HK-2 (cell line): ENCODE measurements around the gene POM121.
"Not testable (repeated sequence)": the region's sequence is repeated elsewhere in the genome, so short reads cannot be mapped to it uniquely, and the experiment has no call there.

Source experiments
- DNase-seq: peaks from one replicate; pipeline ENCODE4 v3.0.0-alpha.2; 2018; ENCODE audit not compliant: unreplicated experiment

Gene POM121

DNA sequence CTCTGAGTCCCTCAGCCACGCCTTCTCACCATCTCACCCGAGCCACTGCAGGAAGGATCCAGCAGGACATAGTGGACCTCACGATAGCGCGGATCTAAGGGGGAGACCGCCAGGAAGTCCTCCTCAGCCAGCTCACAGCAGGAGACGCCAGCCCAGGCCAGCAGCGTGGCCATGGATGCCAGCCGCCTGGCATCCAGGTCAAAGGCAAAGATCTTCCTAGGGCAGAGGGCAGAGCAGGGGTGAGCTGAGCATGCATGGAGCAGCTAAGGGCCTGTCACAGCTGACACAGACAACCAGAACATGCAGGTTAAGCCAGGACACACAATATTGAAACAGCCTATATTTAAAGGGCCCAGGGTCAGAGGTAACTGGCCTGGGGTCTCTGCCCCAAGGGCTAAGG, 24.4 kb downstream of the POM121 start:
- DNase-seq = not testable (repeated sequence)

DNA sequence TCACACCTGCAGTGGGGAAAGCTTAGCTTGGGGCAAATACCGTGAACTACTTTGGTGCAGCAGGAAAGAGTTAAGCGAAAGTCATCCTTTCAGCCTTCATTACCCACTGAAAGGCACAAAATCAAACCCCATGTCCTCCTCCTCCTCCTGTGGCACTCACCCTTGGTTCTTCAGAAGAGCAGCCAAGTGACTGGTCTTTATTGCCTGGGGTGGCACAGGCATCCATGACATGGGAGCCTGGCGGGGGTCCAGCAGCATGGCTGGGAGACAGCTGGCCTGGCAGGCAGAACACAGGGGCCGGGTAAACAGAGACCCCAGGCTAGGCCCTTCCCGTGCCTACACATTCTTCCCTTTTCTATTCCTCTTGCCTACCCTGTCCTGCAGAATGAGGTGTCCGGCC, 24.8 kb downstream of the POM121 start:
- DNase-seq = not testable (repeated sequence)

DNA sequence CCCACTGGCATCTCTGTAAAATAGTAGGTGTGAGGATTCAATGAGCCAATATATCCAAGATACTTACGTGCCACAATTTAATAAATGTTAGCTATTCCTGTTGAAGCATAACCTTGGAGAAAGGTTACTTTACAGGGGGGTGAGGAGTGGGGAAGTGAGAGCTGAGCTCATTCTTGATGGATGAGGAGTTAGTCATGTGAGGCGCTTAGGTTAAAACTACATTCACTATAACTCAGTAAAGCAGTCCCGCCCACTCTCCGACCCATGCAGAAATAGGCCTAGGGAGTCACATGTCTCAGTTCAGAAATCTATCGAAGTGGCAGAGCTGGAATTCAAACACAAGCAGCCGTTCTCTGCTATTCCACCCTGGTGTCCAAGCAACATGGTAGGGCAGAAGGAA, 25.5 kb downstream of the POM121 start:
- not testable (repeated sequence) for DNase-seq

DNA sequence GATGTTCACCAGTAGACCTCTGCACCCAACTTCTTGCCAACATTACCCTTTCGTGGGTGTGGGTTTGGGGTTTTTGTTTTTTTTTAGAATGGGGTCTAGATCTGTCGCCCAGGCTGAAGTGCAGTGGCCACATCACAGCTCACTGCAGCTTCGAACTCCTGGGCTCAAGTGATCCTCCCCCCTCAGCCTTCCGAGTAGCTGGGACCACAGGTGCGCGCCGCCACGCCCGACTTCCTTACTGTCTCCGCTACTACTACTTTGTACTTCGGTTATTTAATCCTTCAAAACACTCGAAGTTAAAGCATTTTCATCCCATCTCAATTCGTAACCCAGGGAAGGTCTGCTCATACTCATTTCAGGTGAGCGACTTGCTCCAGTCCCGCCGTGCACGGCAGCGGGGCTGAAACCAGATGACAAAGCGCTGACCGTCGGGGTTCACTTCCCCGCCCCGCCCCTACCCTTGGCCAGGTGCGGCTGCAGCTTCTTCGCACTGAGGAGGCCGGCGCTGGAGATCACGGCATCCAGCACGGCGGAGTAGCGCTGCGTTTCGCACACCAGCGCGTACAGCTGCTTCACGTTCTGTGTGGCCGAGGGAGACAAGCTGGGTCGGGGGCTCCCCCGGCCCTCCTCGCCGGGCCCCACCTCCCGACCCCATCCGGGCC, 29.1 kb downstream of the POM121 start:
- not testable (repeated sequence) for DNase-seq

DNA sequence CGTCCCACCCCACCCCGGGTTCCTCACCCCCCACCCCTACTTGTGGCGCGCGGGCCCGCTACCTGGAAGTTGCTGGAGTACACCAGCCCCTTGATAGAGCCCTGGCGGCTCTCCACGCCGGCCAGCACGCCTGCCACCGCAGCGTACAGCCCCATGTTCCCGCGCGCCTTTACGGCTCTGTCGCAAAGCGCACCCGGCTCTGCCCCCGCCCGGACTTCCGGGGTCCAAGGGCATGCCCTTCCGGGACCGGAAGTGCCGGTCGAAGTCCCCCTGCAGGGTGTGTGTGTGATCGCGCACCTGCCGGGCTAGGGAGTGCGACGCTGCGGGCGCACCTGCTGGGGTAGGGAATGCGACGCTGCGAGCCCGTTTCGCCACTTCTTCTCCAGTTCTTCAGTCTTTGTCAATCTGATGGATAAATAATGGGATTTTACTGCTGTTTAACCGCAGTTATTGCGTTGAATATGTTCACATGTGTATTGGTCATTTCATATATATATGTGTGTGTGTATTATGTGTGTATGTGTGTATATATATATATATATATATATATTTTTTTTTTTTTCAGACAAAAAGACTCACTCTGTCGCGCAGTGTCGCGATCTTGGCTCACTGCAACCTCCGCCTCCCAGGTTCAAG, 29.8 kb downstream of the POM121 start:
- DNase-seq = not testable (repeated sequence)

DNA sequence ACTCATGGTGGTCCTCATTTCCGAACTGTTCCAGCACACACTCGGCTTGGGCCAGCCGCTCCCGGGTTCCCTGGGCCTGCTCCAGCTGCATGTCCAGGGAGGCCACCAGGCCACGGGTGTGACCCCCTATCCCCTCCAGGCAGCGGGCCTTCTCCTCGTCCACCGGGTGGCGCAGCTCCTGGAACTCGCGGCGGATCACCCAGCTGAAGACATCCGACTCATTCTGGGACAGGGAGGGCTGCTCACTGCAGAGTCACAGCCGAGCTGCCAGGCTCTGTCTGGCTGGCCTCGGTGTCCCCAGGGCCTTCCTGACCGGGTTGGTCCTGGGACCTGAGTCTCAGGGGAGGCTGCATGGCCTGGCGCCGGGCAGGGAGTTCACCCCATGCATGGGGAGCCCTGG, 35.1 kb downstream of the POM121 start:
- not testable (repeated sequence) for DNase-seq

DNA sequence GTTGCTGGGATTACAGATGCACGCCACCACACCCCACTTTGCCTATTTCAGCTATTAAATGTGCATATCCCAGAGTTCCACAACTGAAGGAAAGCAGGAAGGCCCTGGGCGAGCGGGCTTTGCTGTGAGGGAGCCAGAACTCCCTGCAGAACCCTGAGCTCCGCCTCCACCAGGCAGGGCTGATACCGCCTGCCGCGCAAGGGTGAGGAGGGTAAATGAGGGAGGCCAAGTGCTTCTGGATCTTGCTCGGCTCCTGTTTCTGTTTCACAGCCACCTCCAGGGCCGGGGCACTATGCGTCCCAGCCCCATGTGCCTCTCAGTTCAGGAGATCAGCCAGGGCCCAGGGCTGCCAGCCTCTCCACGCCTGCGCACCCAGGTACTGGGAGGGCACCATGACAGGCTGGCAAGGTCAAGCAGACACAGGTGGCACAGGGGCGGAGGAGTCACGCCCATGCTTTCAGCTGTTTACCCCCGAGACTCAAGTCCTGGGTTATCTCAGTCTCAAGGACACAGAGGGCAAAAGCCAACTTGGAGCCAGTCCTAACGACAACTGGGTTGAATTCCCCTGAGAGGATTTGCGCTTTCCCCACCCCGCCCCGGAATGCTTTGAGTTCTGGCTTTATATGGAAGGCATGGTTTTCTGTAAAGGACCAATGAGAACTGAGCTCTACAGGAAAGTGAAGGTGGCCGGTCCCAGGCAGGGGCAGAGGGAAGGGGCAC, 35.9 kb downstream of the POM121 start:
- DNase-seq = not testable (repeated sequence)

DNA sequence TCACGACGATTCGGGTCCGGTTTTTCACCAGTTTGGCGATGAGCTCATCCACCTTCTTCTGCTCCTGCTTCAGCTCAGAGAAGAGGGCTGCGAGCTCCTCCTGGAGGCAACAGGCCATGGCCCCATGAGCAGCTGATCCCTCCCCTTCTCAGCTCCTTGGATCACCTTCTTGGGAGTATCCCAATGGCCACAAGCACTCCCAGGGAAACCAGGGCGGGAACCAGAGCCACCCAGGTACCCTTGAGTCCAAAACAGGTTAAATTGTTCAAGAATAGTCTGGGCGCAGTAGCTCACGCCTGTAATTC, 36.4 kb downstream of the POM121 start:
- not testable (repeated sequence) for DNase-seq

DNA sequence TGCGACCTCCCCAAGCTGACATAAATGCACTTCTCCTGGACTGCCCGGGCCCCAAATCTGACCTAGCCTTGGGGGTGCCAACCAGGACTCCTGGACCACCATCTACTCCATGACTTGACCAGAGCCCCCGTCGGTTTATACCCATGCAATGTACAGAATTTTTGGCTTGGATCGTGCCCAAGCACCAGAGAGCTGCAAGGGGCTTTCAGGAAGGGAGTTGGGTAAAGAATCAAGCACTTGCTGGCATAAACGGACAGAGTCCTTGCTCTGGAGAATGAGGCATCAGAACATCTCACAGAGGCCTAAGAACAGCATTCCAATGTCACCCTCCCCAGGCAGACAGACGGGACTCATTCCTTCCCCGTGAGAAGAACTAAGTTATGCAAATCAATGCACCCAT, 38.2 kb downstream of the POM121 start:
- DNase-seq = not testable (repeated sequence)

DNA sequence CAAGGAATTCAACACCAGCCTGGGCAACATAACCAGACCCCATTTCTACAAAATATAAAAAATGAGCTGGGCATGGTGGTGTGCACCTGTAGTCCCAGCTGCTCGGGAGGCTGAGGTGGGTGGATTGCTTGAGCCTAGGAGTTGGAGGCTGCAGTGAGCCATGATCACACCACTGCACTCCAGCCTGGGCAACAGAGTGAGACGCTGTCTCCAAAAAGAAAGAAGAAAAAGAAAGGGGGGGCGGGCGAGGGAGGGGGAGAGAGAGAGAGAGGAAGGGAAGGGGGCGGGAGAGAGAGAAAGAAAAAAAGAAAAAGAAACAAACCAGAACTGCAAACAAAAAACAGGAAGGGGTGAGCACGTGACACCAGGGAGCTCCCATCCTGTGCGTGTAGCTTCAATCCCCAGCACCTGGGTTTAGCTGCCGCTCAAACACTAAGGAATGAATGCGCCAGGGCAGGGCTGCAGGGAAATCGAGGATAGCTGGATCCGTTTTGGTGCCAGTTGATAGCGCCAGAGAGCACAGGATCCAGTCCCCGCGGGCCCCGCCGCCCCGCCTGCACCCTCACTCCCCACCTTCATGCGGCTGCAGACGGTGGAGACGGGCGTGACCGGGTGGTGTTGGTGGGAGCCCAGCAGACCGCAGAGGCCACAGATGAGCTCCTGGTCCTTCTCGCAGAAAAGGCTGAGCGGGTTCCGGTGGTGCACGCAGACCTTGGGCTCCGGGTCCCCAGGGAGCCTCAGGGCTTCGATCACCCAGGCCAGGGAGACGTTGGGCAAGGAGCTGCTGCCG, 40.5 kb downstream of the POM121 start:
- DNase-seq = not testable (repeated sequence)

DNA sequence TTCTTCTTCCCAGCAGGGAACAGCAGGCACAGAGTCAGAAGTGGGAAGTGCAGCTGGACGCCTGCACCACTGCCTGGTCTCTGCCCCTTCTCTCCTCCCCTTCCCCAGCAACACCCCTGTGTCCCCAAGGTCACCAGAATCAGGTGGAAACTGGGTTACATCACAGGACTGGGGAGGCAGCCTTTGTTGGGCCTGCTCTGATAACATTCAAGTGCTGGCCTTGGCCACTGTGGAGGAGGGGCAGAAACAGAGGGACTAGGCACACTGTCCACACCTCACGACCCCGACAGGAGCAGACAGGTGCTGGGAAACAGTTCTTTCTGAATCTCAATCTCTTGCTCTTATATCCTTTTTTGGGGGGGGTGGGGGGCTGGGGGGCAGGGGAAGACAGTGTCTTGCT, 42.0 kb downstream of the POM121 start:
- DNase-seq = not testable (repeated sequence)

DNA sequence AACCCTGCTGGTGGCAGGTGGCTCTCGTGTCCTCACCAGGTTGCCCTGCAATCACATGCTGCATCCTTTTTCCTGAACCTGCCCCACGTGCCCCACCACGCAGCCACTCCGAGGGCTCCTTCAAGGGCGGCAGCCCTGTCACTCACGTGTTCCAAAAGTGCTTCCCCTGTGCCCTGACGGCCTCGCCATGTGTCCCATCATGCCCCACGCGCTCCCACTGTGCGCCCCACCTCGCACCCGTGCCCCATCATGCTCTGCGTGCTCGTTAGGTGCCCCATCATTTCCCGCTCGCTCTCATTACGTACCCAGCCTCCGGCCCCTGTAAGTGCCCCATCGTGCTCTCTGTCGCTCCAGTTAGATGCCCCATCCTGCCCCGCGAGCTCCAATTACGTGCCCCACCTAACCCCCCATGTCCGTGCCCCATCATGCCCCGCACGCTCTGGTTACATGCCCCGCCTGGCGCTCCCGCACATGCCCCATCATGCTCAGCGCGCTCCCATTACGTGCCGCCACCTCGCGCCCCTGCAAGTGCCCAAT, 44.2 kb downstream of the POM121 start, which contains the start of gene TRIM74:
Gene TRIM74, minus strand, starts transcription at position 487 of the 537 bp plus-strand sequence. CDS start 3,309 bp downstream, outside the sequence.
- not testable (repeated sequence) for DNase-seq

DNA sequence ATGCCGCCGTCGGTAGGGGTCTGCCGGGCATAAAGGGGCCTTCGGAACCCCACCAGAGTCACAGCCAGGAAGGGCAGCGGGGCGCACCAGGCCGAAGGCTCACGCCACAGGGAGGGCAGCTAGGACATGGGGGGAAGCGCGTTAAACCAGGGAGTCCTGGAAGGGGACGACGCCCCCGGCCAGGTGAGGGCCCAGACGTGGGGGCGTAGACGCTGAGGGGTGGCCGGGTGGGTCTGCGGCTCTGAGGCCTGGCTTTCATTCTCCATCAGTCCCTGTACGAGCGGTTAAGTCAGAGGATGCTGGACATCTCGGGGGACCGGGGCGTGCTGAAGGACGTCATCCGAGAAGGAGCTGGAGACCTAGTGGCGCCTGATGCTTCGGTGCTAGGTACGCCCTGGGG, 44.8 kb downstream of the POM121 start:
- DNase-seq = not testable (repeated sequence)

DNA sequence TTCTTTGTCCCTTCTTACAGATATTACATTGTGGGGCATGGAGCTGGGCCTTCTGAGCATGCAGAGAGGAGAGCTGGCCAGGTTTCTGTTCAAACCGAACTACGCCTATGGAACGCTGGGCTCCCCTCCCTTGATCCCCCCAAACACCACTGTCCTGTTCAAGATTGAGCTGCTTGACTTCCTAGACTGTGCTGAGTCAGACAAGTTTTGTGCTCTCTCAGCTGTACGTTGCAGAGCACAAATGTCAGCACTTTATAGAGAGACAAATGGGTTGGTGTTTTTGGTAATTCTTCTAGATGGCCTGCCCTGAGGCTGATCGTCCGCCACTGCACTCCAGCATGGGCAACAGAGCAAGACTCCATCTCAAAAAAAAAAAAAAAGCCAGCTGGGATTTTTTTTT, 46.6 kb downstream of the POM121 start:
- not testable (repeated sequence) for DNase-seq

DNA sequence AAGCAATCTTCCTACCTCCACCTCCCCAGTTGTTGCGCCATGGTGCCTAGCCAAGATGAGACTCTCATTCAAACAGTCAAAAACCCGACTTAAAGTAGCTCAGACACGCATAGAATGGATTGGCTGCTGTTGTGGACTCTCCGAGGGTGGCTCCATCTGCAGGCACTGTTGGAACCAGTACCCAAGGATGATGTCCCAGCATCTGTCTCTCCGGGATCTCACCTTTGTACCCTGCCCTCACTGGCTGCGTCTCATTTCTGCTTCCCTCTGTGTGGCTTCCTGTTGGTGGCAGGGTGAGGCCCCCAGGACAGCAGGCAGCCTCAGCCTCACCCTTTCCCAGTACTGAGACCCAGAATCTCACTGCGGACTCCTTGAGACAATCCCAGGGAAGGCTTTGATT, 49.9 kb downstream of the POM121 start:
- DNase-seq = not testable (repeated sequence)

DNA sequence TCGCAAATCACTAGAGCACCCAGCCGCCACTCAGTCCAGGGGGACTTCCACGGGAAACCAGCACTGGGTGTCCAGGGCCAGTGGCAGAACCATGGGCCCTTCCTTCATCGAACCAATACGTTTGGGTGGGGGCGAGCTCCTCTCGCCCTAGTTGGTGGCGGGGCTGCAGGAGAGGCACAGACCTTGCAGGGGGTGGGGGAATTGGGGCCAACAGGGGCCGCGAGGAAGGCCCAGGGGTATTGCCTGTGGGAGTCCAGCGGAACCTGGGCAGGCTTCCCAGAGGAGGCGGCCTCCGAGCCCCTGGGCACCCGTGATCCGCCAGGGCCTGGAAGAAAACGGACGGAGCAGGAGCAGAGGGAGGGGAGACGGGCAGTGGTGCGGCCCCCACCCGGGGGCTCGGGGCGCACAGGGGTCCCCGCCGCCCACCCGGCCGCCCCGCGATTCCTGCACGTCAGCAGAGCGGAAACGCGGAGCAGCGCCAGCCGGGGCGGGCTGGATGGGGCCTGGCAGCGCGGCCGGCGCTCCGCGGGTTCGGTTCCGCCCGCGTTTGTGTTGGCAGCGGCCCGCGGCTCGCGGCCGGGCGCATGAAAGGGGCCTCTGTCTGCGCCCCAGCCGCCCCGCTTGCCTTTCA, 50.9 kb downstream of the POM121 start:
- not testable (repeated sequence) for DNase-seq

DNA sequence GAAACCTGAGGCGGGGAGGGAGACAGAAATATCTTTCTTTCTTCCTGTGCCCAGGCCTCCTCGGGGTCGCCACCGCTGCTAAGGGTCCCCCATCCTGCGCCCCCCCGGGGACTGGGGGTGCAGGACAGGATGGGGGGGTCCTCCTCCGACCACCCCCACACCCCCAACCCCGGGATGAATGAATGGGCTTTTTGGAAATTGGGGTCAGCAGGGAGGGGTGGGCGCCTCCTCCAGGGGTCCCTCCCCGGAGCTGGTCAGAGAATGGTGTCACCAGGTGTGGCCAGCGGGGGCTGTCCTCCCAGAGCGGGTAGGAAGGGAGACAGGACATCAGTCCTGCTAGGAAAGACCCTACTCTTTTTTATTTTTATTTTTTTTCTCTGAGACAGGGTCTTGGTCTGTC, 51.5 kb downstream of the POM121 start:
- not testable (repeated sequence) for DNase-seq

DNA sequence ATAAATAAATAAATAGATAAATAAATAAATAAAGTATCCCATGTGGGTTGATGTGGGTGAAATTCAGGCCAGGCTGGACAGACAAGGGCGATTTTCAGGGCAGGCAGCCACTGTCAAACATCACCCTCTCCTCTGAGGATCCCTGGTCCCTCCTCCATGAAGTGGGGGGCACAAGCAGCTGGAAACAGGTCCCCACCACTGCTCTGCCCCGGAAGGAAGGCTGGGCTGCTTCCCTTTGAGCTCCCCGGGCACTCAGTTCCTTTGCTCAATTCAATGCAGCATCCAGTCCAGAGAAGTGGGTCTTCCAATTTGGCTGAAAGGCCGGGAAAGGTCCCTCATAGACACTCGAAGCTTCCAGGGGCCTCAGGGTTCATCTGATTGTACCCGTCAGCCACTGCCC, 55.5 kb downstream of the POM121 start:
- not testable (repeated sequence) for DNase-seq

DNA sequence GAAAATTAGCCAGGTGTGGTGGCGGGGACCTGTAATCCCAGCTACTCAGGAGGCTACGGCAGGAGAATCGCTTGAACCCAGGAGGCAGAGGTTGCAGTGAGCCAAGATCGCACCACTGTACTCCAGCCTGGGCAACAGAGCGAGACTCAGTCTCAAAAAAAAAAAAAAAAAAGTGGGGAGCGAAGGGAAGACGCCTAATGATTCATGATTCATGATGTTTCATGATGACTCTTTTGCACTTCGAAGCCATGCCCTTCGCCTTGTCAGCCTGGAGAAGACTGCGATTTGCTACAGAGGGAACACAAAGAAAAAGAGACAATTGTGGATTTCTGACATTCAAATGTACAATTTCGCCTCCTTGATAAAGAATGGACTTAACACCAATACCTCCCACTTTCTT, 57.2 kb downstream of the POM121 start:
- DNase-seq = not testable (repeated sequence)

DNA sequence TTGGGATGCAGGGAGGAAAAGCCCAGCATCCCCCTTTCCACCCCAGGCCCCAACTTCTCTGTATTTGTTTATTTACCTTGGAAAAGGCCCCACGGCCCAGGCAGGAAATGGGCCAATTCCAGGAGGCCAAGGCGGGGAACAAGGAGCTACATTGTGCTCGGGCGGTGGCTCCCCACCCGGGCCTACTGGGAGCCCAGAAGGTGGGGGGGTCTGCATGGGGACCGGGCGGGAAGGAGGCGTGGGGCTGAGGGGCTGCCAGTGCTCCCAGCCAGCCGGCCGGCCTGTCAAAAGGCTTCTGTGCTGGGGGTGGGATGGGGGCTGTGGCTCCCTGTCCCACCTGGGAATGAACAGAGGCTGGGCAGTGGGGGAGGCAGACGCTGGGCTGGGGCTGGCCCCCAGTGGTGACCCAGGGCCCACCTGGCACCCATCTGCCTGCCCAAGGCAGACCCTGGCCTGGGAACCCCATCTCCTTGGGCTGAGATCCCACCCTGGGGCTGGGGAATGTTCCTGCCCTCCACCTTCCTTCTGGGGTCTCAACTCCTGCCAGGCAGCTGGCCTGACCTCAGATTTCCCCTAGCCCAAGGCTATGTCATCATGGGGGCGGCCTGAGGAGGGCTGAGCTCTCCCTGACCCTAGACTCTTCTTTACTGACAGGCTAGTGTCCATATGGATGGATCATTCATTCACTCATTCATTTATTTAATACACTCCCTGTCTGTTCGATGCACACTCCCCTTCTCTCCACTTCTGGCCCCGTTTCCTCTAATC, 65.4 kb downstream of the POM121 start:
- not testable (repeated sequence) for DNase-seq
